ENCODE data around the gene DUSP1.

- TF ChIP-seq, protein P1, sequence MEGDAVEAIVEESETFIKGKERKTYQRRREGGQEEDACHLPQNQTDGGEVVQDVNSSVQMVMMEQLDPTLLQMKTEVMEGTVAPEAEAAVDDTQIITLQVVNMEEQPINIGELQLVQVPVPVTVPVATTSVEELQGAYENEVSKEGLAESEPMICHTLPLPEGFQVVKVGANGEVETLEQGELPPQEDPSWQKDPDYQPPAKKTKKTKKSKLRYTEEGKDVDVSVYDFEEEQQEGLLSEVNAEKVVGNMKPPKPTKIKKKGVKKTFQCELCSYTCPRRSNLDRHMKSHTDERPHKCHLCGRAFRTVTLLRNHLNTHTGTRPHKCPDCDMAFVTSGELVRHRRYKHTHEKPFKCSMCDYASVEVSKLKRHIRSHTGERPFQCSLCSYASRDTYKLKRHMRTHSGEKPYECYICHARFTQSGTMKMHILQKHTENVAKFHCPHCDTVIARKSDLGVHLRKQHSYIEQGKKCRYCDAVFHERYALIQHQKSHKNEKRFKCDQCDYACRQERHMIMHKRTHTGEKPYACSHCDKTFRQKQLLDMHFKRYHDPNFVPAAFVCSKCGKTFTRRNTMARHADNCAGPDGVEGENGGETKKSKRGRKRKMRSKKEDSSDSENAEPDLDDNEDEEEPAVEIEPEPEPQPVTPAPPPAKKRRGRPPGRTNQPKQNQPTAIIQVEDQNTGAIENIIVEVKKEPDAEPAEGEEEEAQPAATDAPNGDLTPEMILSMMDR (IDR thresholded peaks at IDR 0.05), result peak; percentile 43 to 52 (median 47)
- peak; percentile 100 for TF ChIP-seq POLR2A (IDR thresholded peaks at IDR 0.05)
- TF ChIP-seq POLR2AphosphoS5 (IDR thresholded peaks at IDR 0.05), result peak; percentile 100
Observed at GRCh38 chr5:172770675-172771438, at the start of gene DUSP1.
